Fibroblast of the aortic adventitia (primary cell): ENCODE data around the gene RPS17. TPM values are rescaled to one million over a fixed set of nuclear protein-coding genes. Genes with fewer than 3 reads are reported as not detected.

Experiments
- DNase-seq: peaks from one replicate; pipeline ENCODE4 v3.0.0-alpha.2; 2010; ENCODE audit warnings: low read depth
- H3K4me3 ChIP-seq: 2 replicates; pipeline ENCODE4 v1.5.1; 2011; ENCODE audit warnings: low read depth, mild to moderate bottlenecking, control low read depth, low read length, moderate library complexity
- CTCF ChIP-seq: IDR thresholded peaks from 2 replicates; pipeline ENCODE4 v1.5.1; 2011; ENCODE audit warnings: mild to moderate bottlenecking, low read length, control low read depth, inconsistent platforms; ENCODE audit not compliant: insufficient read depth
- total RNA-seq: library from RNA; depleted of rRNA; stranded (reverse); fragments of >200 nt; gene quantifications from 2 replicates; pipeline ENCODE4 v1.2.3, GENCODE V29; 2012; ENCODE audit warnings: low replicate concordance

The RPS17 gene
- total RNA-seq, 1 donor: 2,773 TPM

- H3K4me3 ChIP-seq: peak overlapping the region; percentile 68
- TF ChIP-seq CTCF: no peak
- DNase-seq: peak; percentile 17
Observed at GRCh38 chr15:82572311-82572710, 32.1 kb upstream of the RPS17 start.

GRCh38 chr15:82571722-82572222, 31.5 kb upstream of the RPS17 start:
- TF ChIP-seq CTCF: no peak
- peak overlapping the region; percentile 68 for H3K4me3 ChIP-seq
- peak; percentile 76 for DNase-seq

GRCh38 chr15:82570721-82571508, 30.7 kb upstream of the RPS17 start:
- DNase-seq: peak; percentile 45
- peak overlapping the region; percentile 68 for H3K4me3 ChIP-seq
- TF ChIP-seq CTCF: no peak

- no peak for TF ChIP-seq CTCF
- H3K4me3 ChIP-seq: no peak overlapping the region
- no peak for DNase-seq
Observed at GRCh38 chr15:82569834-82570233, 29.6 kb upstream of the RPS17 start.

GRCh38 chr15:82568986-82569385, 28.7 kb upstream of the RPS17 start:
- no peak overlapping the region for H3K4me3 ChIP-seq
- no peak for TF ChIP-seq CTCF
- DNase-seq: no peak

GRCh38 chr15:82567661-82568060, 27.4 kb upstream of the RPS17 start:
- DNase-seq: no peak
- H3K4me3 ChIP-seq: no peak overlapping the region
- no peak for TF ChIP-seq CTCF

GRCh38 chr15:82566690-82567089, 26.4 kb upstream of the RPS17 start:
- peak; percentile 42 for DNase-seq
- H3K4me3 ChIP-seq: no peak overlapping the region
- no peak for TF ChIP-seq CTCF
